ENCODE measurements around the gene PIP4K2C.

- TF ChIP-seq CTCF (IDR thresholded peaks at IDR 0.05; ENCODE audit: insufficient read depth, low read length, poor library complexity, severe bottlenecking) (no peak), EZH2phosphoT487 (conservative IDR thresholded peaks at IDR 0.05; ENCODE audit: low read length) (no peak)
Measured at GRCh38 chr12:57630891-57631433, 40.0 kb downstream of the PIP4K2C start.
